DMS79 (cell line): ENCODE measurements around the gene CREB5.

Source experiments
- DNase-seq: peaks from one replicate; lab custom pipeline; 2025; lab: John Stamatoyannopoulos, UW

Gene CREB5

GRCh38 chr7:28747854-28748253 is 335.5 kb downstream of the CREB5 start:
- no peak for DNase-seq

- no peak for DNase-seq
Observed at GRCh38 chr7:28748346-28748745, 336.0 kb downstream of the CREB5 start.

GRCh38 chr7:28748933-28749584 is 336.7 kb downstream of the CREB5 start:
- no peak for DNase-seq

- no peak for DNase-seq
Observed at GRCh38 chr7:28749638-28750037, 337.3 kb downstream of the CREB5 start.

- no peak for DNase-seq
Observed at GRCh38 chr7:28750981-28751380, 338.7 kb downstream of the CREB5 start.

- DNase-seq = no peak
Observed at GRCh38 chr7:28753613-28754012, 341.3 kb downstream of the CREB5 start.

- no peak for DNase-seq
Observed at GRCh38 chr7:28754027-28754426, 341.7 kb downstream of the CREB5 start.

- DNase-seq = no peak
Observed at GRCh38 chr7:28754447-28754846, 342.1 kb downstream of the CREB5 start.

GRCh38 chr7:28755255-28755654 is 342.9 kb downstream of the CREB5 start:
- no peak for DNase-seq

GRCh38 chr7:28758186-28758585 is 345.9 kb downstream of the CREB5 start:
- DNase-seq = no peak

GRCh38 chr7:28759475-28759971 is 347.2 kb downstream of the CREB5 start:
- DNase-seq = no peak

- no peak for DNase-seq
Observed at GRCh38 chr7:28761505-28761904, 349.2 kb downstream of the CREB5 start.

GRCh38 chr7:28762651-28763050 is 350.3 kb downstream of the CREB5 start:
- no peak for DNase-seq

GRCh38 chr7:28766359-28766758 is 354.0 kb downstream of the CREB5 start:
- no peak for DNase-seq

GRCh38 chr7:28767356-28767755 is 355.0 kb downstream of the CREB5 start:
- DNase-seq = no peak

GRCh38 chr7:28768577-28769147 is 356.3 kb downstream of the CREB5 start:
- DNase-seq = no peak

GRCh38 chr7:28771906-28772622 is 359.7 kb downstream of the CREB5 start:
- DNase-seq = no peak

GRCh38 chr7:28773423-28774145 is 361.3 kb downstream of the CREB5 start:
- DNase-seq = no peak

- no peak for DNase-seq
Observed at GRCh38 chr7:28774261-28774988, 362.1 kb downstream of the CREB5 start.

- DNase-seq = no peak
Observed at GRCh38 chr7:28776463-28777157, 364.3 kb downstream of the CREB5 start.

- no peak for DNase-seq
Observed at GRCh38 chr7:28778786-28779185, 366.5 kb downstream of the CREB5 start.
